SH-SY5Y (cell line): ENCODE data around the gene MAP2K7.

Experiments
- GATA2 ChIP-seq: IDR thresholded peaks from 2 replicates; pipeline ENCODE4 v1.6.1; 2011; ENCODE audit warnings: mild to moderate bottlenecking, low read depth, low read length
- GATA3 ChIP-seq: IDR thresholded peaks from 2 replicates; pipeline ENCODE4 v1.6.1; 2011; ENCODE audit warnings: low read depth, mild to moderate bottlenecking, low read length, moderate library complexity

MAP2K7 gene

DNA sequence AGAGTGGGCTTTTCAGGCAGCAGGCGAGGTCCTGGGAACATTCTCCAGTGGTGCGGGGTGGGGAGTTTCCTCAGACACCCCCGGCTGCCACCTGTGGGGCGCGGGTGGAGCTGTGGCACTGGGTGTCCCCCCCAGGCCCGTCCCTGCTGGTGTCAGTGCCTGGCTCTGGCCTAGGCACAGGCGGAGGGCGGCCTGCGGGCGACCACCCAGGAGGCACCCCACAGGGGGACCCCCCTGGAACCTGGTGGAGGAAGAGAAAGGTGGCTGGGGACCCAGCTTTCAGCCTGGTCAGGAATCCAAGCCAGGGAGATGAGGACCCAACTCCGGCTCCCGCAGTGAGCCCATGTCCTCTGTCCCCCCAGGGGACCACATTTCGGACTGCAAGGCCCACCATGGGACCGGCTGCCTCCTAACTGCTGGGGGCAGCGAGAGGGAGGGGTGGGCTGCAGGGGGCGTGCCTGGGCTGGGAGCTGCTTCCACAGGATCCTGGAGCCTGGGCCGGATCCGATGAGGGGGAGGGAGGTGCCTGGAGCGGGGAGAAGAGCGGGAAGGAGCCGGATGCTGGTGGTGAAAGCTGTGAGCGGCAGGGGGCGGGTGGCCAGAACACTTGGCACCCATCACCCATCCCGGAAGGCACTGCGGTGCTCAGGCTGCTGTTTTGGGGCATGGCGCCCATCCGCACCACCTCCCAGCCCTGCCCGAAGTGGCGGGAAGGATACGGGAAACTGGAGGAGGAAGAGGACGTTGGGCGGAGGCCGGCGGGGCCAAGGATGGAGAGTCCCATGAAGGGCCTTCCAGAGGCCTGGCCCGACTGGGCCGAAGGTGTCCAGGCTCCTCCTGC is 27.8 kb downstream of the MAP2K7 start:
- TF ChIP-seq GATA2, result no peak
- no peak for TF ChIP-seq GATA3

- no peak for TF ChIP-seq GATA3
- no peak for TF ChIP-seq GATA2
These were observed 28.7 kb downstream of the MAP2K7 start for GRCh38 chr19:7932276-7932929.

DNA sequence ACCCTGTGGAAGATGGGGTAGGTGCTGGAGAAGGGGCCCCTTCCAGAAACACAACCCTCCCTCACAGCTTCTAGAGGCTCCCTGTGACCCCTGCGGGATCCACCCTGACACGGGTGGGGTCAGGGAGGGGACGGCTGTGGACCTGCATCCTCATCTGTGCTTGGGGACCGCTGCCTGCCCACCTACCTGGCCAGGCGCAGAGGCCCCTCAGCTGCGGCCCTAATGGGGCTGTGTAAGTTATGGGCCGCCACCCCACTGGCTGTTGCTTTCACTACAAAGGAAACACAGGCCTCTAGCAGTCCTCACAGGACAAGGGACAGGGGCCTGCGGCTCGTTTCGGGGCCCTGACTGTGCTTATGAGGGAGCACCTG is 29.2 kb downstream of the MAP2K7 start:
- TF ChIP-seq GATA2 (no peak), GATA3 (no peak)

- TF ChIP-seq GATA3 (no peak), GATA2 (no peak)
These were observed 29.7 kb downstream of the MAP2K7 start for GRCh38 chr19:7933411-7933810.

- TF ChIP-seq GATA3 (no peak), GATA2 (no peak)
These were observed 30.4 kb downstream of the MAP2K7 start for GRCh38 chr19:7933828-7934725.

DNA sequence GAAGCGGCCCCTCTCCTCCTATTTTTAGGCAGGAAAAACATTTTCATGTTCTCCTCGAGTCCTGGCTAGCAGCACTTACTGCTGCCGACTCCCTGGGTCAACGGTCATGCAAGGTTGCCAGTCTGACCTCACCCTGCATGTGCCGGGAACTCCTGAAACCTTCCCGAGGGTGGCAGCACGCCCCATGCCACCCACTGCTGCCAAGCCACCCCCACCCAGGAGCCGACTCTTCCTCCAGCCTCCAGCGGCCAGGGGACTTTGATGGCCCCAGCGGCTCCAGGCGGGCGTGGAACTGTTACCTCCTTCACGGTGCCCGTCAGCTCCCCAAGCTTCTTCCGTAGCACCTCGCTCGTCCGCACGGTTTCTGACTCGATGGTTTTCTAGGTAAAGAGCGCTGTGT is 31.1 kb downstream of the MAP2K7 start:
- TF ChIP-seq GATA2 (no peak), GATA3 (no peak)

GRCh38 chr19:7940841-7941240 is 37.2 kb downstream of the MAP2K7 start:
- TF ChIP-seq GATA2 (no peak), GATA3 (no peak)

DNA sequence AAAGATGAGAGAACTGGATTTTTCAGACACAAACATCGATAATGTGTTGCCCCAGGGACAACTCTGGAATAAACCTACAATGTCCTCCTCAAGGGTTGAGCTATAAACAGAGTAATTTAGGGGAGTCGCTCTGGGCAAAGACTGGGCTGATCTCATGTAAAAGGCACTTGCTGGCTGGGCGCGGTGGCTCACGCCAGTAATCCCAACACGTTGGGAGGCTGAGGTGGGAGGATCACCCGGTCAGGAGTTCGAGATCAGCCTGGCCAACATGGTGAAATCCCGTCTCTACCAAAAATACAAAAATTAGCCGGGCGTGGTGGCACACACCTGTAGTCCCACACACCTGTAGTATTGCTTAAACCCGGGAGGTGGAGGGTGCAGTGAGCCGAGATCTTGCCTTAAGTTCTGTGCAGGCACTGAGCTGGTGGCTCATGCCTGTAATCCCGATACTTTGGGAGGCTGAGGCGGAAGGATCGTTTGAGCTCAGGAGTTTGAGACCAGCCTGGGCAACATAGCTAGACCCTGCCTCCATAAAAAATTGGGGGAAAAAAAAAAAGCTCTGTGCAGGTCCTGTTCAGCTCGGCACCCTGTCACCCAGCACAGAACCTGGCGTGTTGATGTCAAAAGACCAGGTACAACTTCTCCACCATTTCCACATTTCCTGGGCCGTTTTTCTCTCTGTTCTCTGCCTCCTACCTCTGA is 38.4 kb downstream of the MAP2K7 start:
- no peak for TF ChIP-seq GATA2
- TF ChIP-seq GATA3, result no peak

GRCh38 chr19:7942981-7943443 is 39.3 kb downstream of the MAP2K7 start:
- TF ChIP-seq GATA3, result no peak
- no peak for TF ChIP-seq GATA2

DNA sequence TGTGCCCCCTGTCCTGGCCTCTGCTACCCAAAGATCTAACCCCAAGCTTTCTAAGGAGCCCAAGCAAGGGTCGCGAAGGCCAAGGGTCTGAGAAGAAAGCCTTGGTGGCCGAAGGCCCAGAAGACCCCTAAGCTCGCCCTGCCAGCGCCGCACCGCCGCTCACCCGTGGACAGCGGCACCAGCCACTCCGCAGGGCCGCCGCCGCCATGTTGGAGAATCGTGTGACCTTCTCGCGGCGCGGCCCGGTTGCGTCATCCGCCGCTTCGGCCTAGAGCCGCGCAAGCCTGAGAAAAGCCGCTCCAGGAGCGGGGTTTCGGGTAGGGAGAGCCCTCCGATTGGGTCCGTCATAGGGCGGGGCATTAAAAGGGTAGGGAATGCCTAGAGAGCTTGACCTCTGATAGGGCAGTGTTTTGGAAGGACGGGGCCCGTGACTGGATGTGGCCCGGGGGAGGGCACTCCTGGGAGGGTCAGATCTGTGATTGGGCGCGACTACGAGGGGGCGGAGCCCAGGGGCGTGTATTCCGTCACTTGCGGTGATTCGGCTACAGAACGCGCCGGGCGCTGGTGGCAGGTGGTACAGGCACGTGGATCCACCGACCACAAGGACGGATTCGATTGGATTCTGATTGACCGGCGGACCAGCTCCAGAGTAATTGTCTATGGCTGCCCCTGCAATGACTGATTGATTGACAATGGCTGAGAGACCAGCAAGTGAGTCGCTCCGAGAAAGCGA is 39.9 kb downstream of the MAP2K7 start, which contains the start of gene TIMM44:
Gene TIMM44 (minus strand): TSS at position 223 of the 733 bp plus-strand sequence. CDS start 15 bp downstream, at position 208.
- no peak for TF ChIP-seq GATA3
- no peak for TF ChIP-seq GATA2

DNA sequence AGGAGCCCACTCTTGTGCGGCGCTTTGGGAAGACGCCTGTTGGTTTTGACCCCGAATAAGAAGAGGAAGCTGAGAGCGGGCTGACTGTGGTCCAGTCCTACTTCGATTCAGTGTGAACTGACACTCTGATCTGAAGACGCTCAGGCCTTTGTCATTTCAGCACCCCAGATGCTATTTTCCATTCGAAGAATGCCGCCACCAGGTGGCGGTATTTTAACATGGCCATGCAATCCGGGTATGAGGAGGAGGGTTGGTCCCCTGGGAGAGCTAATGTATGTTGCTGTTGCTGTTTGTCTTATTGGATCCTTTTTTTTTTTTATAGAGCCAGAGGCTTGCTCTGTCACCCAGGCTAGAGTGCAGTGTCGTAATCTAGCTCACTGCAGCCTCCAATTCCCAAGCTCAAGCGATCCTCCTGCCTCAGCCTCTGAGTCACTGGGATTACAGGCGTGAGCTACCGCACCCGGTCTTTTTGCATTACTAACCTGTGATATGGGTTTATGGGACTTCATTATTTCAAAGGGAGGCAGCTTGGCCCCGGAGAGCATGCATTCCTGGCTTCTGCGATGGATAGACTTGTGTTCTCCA is 40.6 kb downstream of the MAP2K7 start:
- TF ChIP-seq GATA3, result no peak
- TF ChIP-seq GATA2, result no peak

DNA sequence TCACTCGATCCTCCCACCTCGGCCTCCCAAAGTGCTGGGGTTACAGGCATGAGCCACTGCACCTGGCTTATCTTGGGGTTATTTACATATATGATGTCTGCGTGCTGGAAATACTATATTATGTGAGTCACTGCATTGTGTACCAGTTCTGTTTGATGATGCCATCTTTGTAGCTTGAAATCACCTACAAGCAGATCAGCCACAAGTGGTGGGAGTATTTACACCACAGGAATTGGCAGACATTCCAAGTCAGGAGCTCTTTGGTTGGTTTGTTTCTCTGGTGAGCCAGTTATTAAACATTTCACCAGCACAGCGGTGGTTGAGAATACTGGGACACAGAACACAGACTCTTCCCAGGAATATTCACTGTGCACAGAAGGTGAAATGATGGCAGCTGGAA is 44.3 kb downstream of the MAP2K7 start:
- TF ChIP-seq GATA2 (no peak), GATA3 (no peak)
